Measurements from ENCODE around the gene TMEM223.

Gene TMEM223

GRCh38 chr11:62778441-62778840 lies 13.4 kb downstream of the TMEM223 start:
- Histone ChIP-seq H3K36me3 (ENCODE audit: control insufficient read depth in 2 of 2, insufficient read depth in 1 of 2, low read length in 2 of 2) (peaks cover 0 to 64% of the 10 kb centered on the region in 2 experiments; a peak in 2 of 3 replicates), H3K4me1 (ENCODE audit: control insufficient read depth, insufficient read depth, low read length) (no peaks in the 10 kb centered on the region), H3K4me3 (ENCODE audit: low read depth, low read length) (no peak overlapping the region), H3K27ac (ENCODE audit: extremely low read depth, low read depth, low read length) (no peak overlapping the region), H3K9me3 (ENCODE audit: control insufficient read depth, insufficient read depth, low read depth, low read length) (no peaks in the 10 kb centered on the region)
- TF ChIP-seq ZNF624 (tag by site-specific recombination; IDR thresholded peaks at IDR 0.05) = no peak
- no peak for TF ChIP-seq TCF7L2 (IDR thresholded peaks at IDR 0.05; ENCODE audit: borderline replicate concordance, low read depth, low read length)
- no peak for TF ChIP-seq HOXA7 (CRISPR knock-in tag; IDR thresholded peaks at IDR 0.05; ENCODE audit: borderline replicate concordance)
- no peak for TF ChIP-seq ZNF585B (tag by site-specific recombination; IDR thresholded peaks at IDR 0.05)
- TF ChIP-seq GLI4 (tag by site-specific recombination; IDR thresholded peaks at IDR 0.05) = no peak
- TF ChIP-seq ZNF398 (tag by site-specific recombination; IDR thresholded peaks at IDR 0.05) = no peak
- TF ChIP-seq ZNF366 (tag by site-specific recombination; conservative IDR thresholded peaks at IDR 0.05) = no peak
- TF ChIP-seq ZNF660 (tag by site-specific recombination; IDR thresholded peaks at IDR 0.05) = no peak
- TF ChIP-seq, protein P1, sequence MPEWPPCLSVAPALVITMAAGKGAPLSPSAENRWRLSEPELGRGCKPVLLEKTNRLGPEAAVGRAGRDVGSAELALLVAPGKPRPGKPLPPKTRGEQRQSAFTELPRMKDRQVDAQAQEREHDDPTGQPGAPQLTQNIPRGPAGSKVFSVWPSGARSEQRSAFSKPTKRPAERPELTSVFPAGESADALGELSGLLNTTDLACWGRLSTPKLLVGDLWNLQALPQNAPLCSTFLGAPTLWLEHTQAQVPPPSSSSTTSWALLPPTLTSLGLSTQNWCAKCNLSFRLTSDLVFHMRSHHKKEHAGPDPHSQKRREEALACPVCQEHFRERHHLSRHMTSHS (tag by site-specific recombination; IDR thresholded peaks at IDR 0.05) = no peak
- TF ChIP-seq, protein P2, sequence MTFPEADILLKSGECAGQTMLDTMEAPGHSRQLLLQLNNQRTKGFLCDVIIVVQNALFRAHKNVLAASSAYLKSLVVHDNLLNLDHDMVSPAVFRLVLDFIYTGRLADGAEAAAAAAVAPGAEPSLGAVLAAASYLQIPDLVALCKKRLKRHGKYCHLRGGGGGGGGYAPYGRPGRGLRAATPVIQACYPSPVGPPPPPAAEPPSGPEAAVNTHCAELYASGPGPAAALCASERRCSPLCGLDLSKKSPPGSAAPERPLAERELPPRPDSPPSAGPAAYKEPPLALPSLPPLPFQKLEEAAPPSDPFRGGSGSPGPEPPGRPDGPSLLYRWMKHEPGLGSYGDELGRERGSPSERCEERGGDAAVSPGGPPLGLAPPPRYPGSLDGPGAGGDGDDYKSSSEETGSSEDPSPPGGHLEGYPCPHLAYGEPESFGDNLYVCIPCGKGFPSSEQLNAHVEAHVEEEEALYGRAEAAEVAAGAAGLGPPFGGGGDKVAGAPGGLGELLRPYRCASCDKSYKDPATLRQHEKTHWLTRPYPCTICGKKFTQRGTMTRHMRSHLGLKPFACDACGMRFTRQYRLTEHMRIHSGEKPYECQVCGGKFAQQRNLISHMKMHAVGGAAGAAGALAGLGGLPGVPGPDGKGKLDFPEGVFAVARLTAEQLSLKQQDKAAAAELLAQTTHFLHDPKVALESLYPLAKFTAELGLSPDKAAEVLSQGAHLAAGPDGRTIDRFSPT (tag by site-specific recombination; IDR thresholded peaks at IDR 0.05) = no peak
- TF ChIP-seq ZBTB1 (tag by site-specific recombination; IDR thresholded peaks at IDR 0.05) = no peak
- TF ChIP-seq ZNF701 (tag by site-specific recombination; IDR thresholded peaks at IDR 0.05) = no peak
- no peak for TF ChIP-seq PRDM2 (tag by site-specific recombination; IDR thresholded peaks at IDR 0.05; ENCODE audit: borderline replicate concordance)
- no peak for TF ChIP-seq FEZF1 (tag by site-specific recombination; IDR thresholded peaks at IDR 0.05)
- no peak for TF ChIP-seq ZNF600 (tag by site-specific recombination; IDR thresholded peaks at IDR 0.05)
- no peak for TF ChIP-seq IKZF3 (tag by site-specific recombination; IDR thresholded peaks at IDR 0.05)
- POLR2A ChIA-PET = interaction anchor here (0.6 kb wide), 1 partner anchor 79 kb away, joined by 6 read pairs; no protein-coding TSS in a partner anchor
- CTCF ChIA-PET = no interaction called here
